T-cell (primary cell): ENCODE results near the gene CD80. TPM values are rescaled to one million over a fixed set of nuclear protein-coding genes. Genes with fewer than 3 reads are reported as not detected.

Source experiments
- ATAC-seq, 4 experiments: fragments of 200-7000 bp in 3 of 4; fragments of 150-1000 bp in 1 of 4; cut with Tn5 transposase; replicated peaks in 1 of 4; 1 replicate in 3 of 4; 2 replicates in 1 of 4; pipeline ENCODE4 v1.10.0; 2021; ENCODE audit warnings: moderate library complexity in 3 of 4, mild to moderate bottlenecking in 2 of 4, moderate number of reproducible peaks in 1 of 4
- CTCF ChIA-PET, 2 donors: fragments of 300-600 bp; sonication (Branson Sonifier 250); formaldehyde crosslinking; loops; one replicate each; lab custom pipeline; 2022; ENCODE audit warnings: antibody characterized with exemption in 2 of 2; lab: Charles Lee
- POLR2A ChIA-PET, 2 donors: fragments of 300-600 bp; sonication (Branson Sonifier 250); formaldehyde crosslinking; loops; one replicate each; lab custom pipeline; 2022; ENCODE audit warnings: antibody characterized with exemption in 2 of 2; lab: Charles Lee
- DNase-seq, 35 experiments: peaks; one replicate each; pipeline versions ENCODE4 v3.0.0 to v3.0.0-alpha.2; 2013 to 2023
- H3K27ac ChIP-seq: one replicate; pipeline ENCODE4 v1.5.1; 2013; ENCODE audit warnings: low read length
- H3K27me3 ChIP-seq, 2 experiments: replicated peaks in 1 of 2; 1 replicate in 1 of 2; 2 replicates in 1 of 2; pipeline versions ENCODE4 v1.6.1 to v1.7.0; 2013; ENCODE audit warnings: low read length in 1 of 2, mixed read lengths in 1 of 2; ENCODE audit not compliant: control insufficient read depth in 2 of 2, insufficient read depth in 2 of 2; ENCODE audit errors: extremely low read depth in 1 of 2
- H3K36me3 ChIP-seq, 2 donors: 1 replicate in 1 of 2; 2 replicates in 1 of 2; pipeline versions ENCODE4 v1.6.1 to v1.7.0; 2013; ENCODE audit warnings: low read length in 1 of 2; ENCODE audit not compliant: control insufficient read depth in 2 of 2, insufficient read depth in 1 of 2; ENCODE audit errors: extremely low read depth in 1 of 2
- H3K4me1 ChIP-seq, 2 experiments: 1 replicate in 1 of 2; 2 replicates in 1 of 2; pipeline versions ENCODE4 v1.6.1 to v1.7.0; 2013; ENCODE audit warnings: low read length in 2 of 2, mixed read lengths in 1 of 2; ENCODE audit not compliant: insufficient read depth in 2 of 2, control insufficient read depth in 1 of 2; ENCODE audit errors: extremely low read depth in 1 of 2
- H3K4me3 ChIP-seq, 2 donors: 1 replicate in 1 of 2; 2 replicates in 1 of 2; pipeline versions ENCODE4 v1.5.1 to v1.7.0; 2013; ENCODE audit warnings: mild to moderate bottlenecking in 2 of 2, low read length in 1 of 2, moderate library complexity in 1 of 2; ENCODE audit not compliant: control insufficient read depth in 1 of 2; ENCODE audit errors: extremely low read depth in 1 of 2
- H3K9me3 ChIP-seq: 2 replicates; pipeline ENCODE4 v1.7.0; 2013
- H3K27ac Mint-ChIP-seq, 2 donors: one replicate each; pipeline ENCODE4 v1.8.0; 2020 to 2021; ENCODE audit warnings: mild to moderate bottlenecking in 2 of 2, mixed read lengths in 2 of 2
- H3K27me3 Mint-ChIP-seq, 2 donors: one replicate each; pipeline ENCODE4 v1.8.0; 2021 to 2022; ENCODE audit warnings: mixed read lengths in 2 of 2
- H3K36me3 Mint-ChIP-seq: one replicate; pipeline ENCODE4 v1.8.0; 2021; ENCODE audit warnings: mixed read lengths
- H3K4me1 Mint-ChIP-seq, 3 donors: one replicate each; pipeline ENCODE4 v1.8.0; 2020 to 2022; ENCODE audit warnings: mixed read lengths in 3 of 3, mild to moderate bottlenecking in 1 of 3
- H3K4me3 Mint-ChIP-seq, 3 donors: one replicate each; pipeline ENCODE4 v1.8.0; 2020 to 2022; ENCODE audit warnings: mild to moderate bottlenecking in 3 of 3, mixed read lengths in 3 of 3, moderate library complexity in 3 of 3
- H3K9me3 Mint-ChIP-seq, 3 donors: one replicate each; pipeline ENCODE4 v1.8.0; 2020 to 2022; ENCODE audit warnings: mixed read lengths in 3 of 3
- WGBS: methylation state at CpG from one replicate; pipeline ENCODE4 v1.1.5; 2013; ENCODE audit warnings: missing lambda C conversion rate; ENCODE audit not compliant: insufficient coverage; 5-methylcytosine and 5-hydroxymethylcytosine counted together
- total RNA-seq, 35 experiments: library from RNA in 6 of 35; stranded (reverse) in 6 of 35; fragments of 120-200 nt in 1 of 35; gene quantifications; one replicate each; pipeline versions ENCODE4 v1.2.1 to v1.2.4 and lab custom pipeline; 2013 to 2026

The CD80 gene
- total RNA-seq, 5 donors from 2014 or later (not counting 1 experiment from before 2014, with no cell fraction given), result 1.3 to 3.5 (median 2.0) TPM

GRCh38 chr3:119534296-119534695 lies 25.1 kb downstream of the CD80 start:
- no peaks in the 10 kb centered on the region for H3K4me1 Mint-ChIP-seq
- Histone ChIP-seq H3K36me3 (no peaks in the 10 kb centered on the region), H3K4me1 (no peaks in the 10 kb centered on the region), H3K27me3 (no peaks in the 10 kb centered on the region), H3K9me3 (no peaks in the 10 kb centered on the region), H3K27ac (no peak overlapping the region), H3K4me3 (no peak overlapping the region)
- ATAC-seq (no peak), DNase-seq (no peak)
- no CpG with 5 or more reads among the region's 1 CpG for WGBS
- H3K36me3 Mint-ChIP-seq, result no peaks in the 10 kb centered on the region
- no peaks in the 10 kb centered on the region for H3K9me3 Mint-ChIP-seq
- ChIA-PET POLR2A (no interaction called here), CTCF (no interaction called here)
- no peak overlapping the region for H3K27ac Mint-ChIP-seq
- H3K27me3 Mint-ChIP-seq, result no peaks in the 10 kb centered on the region
- no peak overlapping the region for H3K4me3 Mint-ChIP-seq

- Histone ChIP-seq H3K4me1 (no peaks in the 10 kb centered on the region), H3K36me3 (peaks cover 0 to 3% of the 10 kb centered on the region in 2 donors), H3K9me3 (no peaks in the 10 kb centered on the region), H3K4me3 (no peak overlapping the region), H3K27me3 (no peaks in the 10 kb centered on the region), H3K27ac (no peak overlapping the region)
- ChIA-PET CTCF (interaction anchor here in 1 of 2 donors (0.6 kb wide), 1 partner anchor 459 kb away, joined by 4 read pairs; no protein-coding TSS in a partner anchor), POLR2A (no interaction called here)
- WGBS, result 90% methylated on average over 3 of the region's 4 CpGs
- no peak overlapping the region for H3K4me3 Mint-ChIP-seq
- no peaks in the 10 kb centered on the region for H3K9me3 Mint-ChIP-seq
- no peaks in the 10 kb centered on the region for H3K27me3 Mint-ChIP-seq
- no peak for DNase-seq
- H3K27ac Mint-ChIP-seq, result no peak overlapping the region
- no peaks in the 10 kb centered on the region for H3K4me1 Mint-ChIP-seq
- no peak for ATAC-seq
- H3K36me3 Mint-ChIP-seq, result peaks cover 9% of the 10 kb centered on the region
These were observed 28.3 kb downstream of the CD80 start for GRCh38 chr3:119531151-119531550.

GRCh38 chr3:119530456-119530855 lies 29.0 kb downstream of the CD80 start:
- Mint-ChIP-seq H3K9me3 (no peaks in the 10 kb centered on the region), H3K4me1 (no peaks in the 10 kb centered on the region), H3K27me3 (no peaks in the 10 kb centered on the region), H3K4me3 (no peak overlapping the region), H3K36me3 (peaks cover 13% of the 10 kb centered on the region), H3K27ac (no peak overlapping the region)
- H3K4me1 ChIP-seq, result no peaks in the 10 kb centered on the region
- H3K27me3 ChIP-seq, result no peaks in the 10 kb centered on the region
- no peak overlapping the region for H3K27ac ChIP-seq
- H3K36me3 ChIP-seq, result peaks cover 0 to 3% of the 10 kb centered on the region in 2 donors
- WGBS, result 80% methylated on average over 1 of the region's 2 CpGs
- ChIA-PET POLR2A (no interaction called here), CTCF (interaction anchor here in 1 of 2 donors (0.6 kb wide), 1 partner anchor 459 kb away, joined by 4 read pairs; no protein-coding TSS in a partner anchor)
- no peak for ATAC-seq
- H3K4me3 ChIP-seq, result no peak overlapping the region
- no peaks in the 10 kb centered on the region for H3K9me3 ChIP-seq
- DNase-seq, result no peak

- ChIA-PET CTCF (no interaction called here), POLR2A (no interaction called here)
- Mint-ChIP-seq H3K27me3 (no peaks in the 10 kb centered on the region), H3K4me1 (no peaks in the 10 kb centered on the region), H3K36me3 (peaks cover 19% of the 10 kb centered on the region), H3K4me3 (no peak overlapping the region), H3K9me3 (no peaks in the 10 kb centered on the region), H3K27ac (no peak overlapping the region)
- no peaks in the 10 kb centered on the region for H3K9me3 ChIP-seq
- H3K27me3 ChIP-seq, result no peaks in the 10 kb centered on the region
- no peak overlapping the region for H3K27ac ChIP-seq
- DNase-seq, result no peak
- H3K36me3 ChIP-seq, result peaks cover 0 to 9% of the 10 kb centered on the region in 2 donors
- H3K4me1 ChIP-seq, result no peaks in the 10 kb centered on the region
- ATAC-seq, result no peak
- H3K4me3 ChIP-seq, result no peak overlapping the region
These were observed 29.5 kb downstream of the CD80 start for GRCh38 chr3:119529883-119530282.

- ChIA-PET CTCF (no interaction called here), POLR2A (no interaction called here)
- no peaks in the 10 kb centered on the region for H3K9me3 Mint-ChIP-seq
- no peaks in the 10 kb centered on the region for H3K27me3 Mint-ChIP-seq
- ATAC-seq (no peak), DNase-seq (no peak)
- Histone ChIP-seq H3K36me3 (peaks cover 0 to 21% of the 10 kb centered on the region in 2 donors), H3K9me3 (no peaks in the 10 kb centered on the region), H3K27ac (no peak overlapping the region), H3K4me3 (no peak overlapping the region), H3K27me3 (no peaks in the 10 kb centered on the region), H3K4me1 (no peaks in the 10 kb centered on the region)
- H3K36me3 Mint-ChIP-seq, result peaks cover 38% of the 10 kb centered on the region
- H3K4me1 Mint-ChIP-seq, result no peaks in the 10 kb centered on the region
- H3K27ac Mint-ChIP-seq, result no peak overlapping the region
- 100% methylated on average over 1 of the region's 5 CpGs for WGBS
- no peak overlapping the region for H3K4me3 Mint-ChIP-seq
These were observed 31.7 kb downstream of the CD80 start for GRCh38 chr3:119527714-119528113.

- 100% methylated on average over 2 of the region's 4 CpGs for WGBS
- Histone ChIP-seq H3K27me3 (no peaks in the 10 kb centered on the region), H3K4me3 (no peak overlapping the region), H3K27ac (no peak overlapping the region), H3K9me3 (no peaks in the 10 kb centered on the region), H3K4me1 (no peaks in the 10 kb centered on the region), H3K36me3 (peaks cover 0 to 38% of the 10 kb centered on the region in 2 donors)
- no peak overlapping the region for H3K27ac Mint-ChIP-seq
- H3K4me3 Mint-ChIP-seq, result no peak overlapping the region
- ATAC-seq, result no peak
- peaks cover 0 to under 1% (median under 1%) of the 10 kb centered on the region in 3 donors for H3K9me3 Mint-ChIP-seq
- no peak for DNase-seq
- ChIA-PET POLR2A (no interaction called here), CTCF (no interaction called here)
- no peaks in the 10 kb centered on the region for H3K4me1 Mint-ChIP-seq
- no peaks in the 10 kb centered on the region for H3K27me3 Mint-ChIP-seq
- H3K36me3 Mint-ChIP-seq, result peaks cover 58% of the 10 kb centered on the region
These were observed 34.3 kb downstream of the CD80 start for GRCh38 chr3:119524931-119525662.
